GM21447 (cell line): Measurements from ENCODE around the gene GRM5.
"Not testable (repeated sequence)": the region's sequence is repeated elsewhere in the genome, so short reads cannot be mapped to it uniquely, and the experiment has no call there.

Experiments used
- ATAC-seq: cut with Tn5 transposase; IDR thresholded peaks from one replicate; pipeline ENCODE4 v1.9.1; 2021; ENCODE audit not compliant: unreplicated experiment

GRM5 gene

GRCh38 chr11:88843766-88844426, 221.9 kb downstream of the GRM5 start:
- ATAC-seq: not testable (repeated sequence)

GRCh38 chr11:88838139-88838538, 227.6 kb downstream of the GRM5 start:
- ATAC-seq: not testable (repeated sequence)

GRCh38 chr11:88835709-88836108, 230.1 kb downstream of the GRM5 start:
- not testable (repeated sequence) for ATAC-seq

GRCh38 chr11:88831303-88831890, 234.4 kb downstream of the GRM5 start:
- ATAC-seq: no peak

- ATAC-seq: no peak
Observed at GRCh38 chr11:88827018-88827676, 238.6 kb downstream of the GRM5 start.

- no peak for ATAC-seq
Observed at GRCh38 chr11:88819616-88820015, 246.2 kb downstream of the GRM5 start.

GRCh38 chr11:88818978-88819377, 246.8 kb downstream of the GRM5 start:
- ATAC-seq: no peak

GRCh38 chr11:88815505-88815904, 250.3 kb downstream of the GRM5 start:
- ATAC-seq: no peak

- no peak for ATAC-seq
Observed at GRCh38 chr11:88814076-88814475, 251.7 kb downstream of the GRM5 start.

GRCh38 chr11:88813233-88813915, 252.4 kb downstream of the GRM5 start:
- ATAC-seq: peak; percentile 89

- no peak for ATAC-seq
Observed at GRCh38 chr11:88810420-88811097, 255.2 kb downstream of the GRM5 start.

GRCh38 chr11:88809126-88809525, 256.7 kb downstream of the GRM5 start:
- ATAC-seq: no peak

- ATAC-seq: no peak
Observed at GRCh38 chr11:88807349-88807748, 258.4 kb downstream of the GRM5 start.

- ATAC-seq: no peak
Observed at GRCh38 chr11:88806410-88806809, 259.4 kb downstream of the GRM5 start.

- no peak for ATAC-seq
Observed at GRCh38 chr11:88801484-88802123, 264.2 kb downstream of the GRM5 start.

- ATAC-seq: no peak
Observed at GRCh38 chr11:88799771-88800500, 265.8 kb downstream of the GRM5 start.

GRCh38 chr11:88790182-88790581, 275.6 kb downstream of the GRM5 start:
- no peak for ATAC-seq

GRCh38 chr11:88779577-88779976, 286.2 kb downstream of the GRM5 start:
- no peak for ATAC-seq

- ATAC-seq: no peak
Observed at GRCh38 chr11:88770475-88771079, 295.2 kb downstream of the GRM5 start.

- no peak for ATAC-seq
Observed at GRCh38 chr11:88744140-88744539, 321.6 kb downstream of the GRM5 start.
